GM18907 (cell line): ENCODE results near the gene AGO3.
"Not testable (repeated sequence)": the region's sequence is repeated elsewhere in the genome, so short reads cannot be mapped to it uniquely, and the experiment has no call there.

Source experiments
- ATAC-seq: cut with Tn5 transposase; IDR thresholded peaks from one replicate; pipeline ENCODE4 v1.9.1; 2021; ENCODE audit warnings: mild to moderate bottlenecking, moderate library complexity; ENCODE audit not compliant: unreplicated experiment

The AGO3 gene

DNA sequence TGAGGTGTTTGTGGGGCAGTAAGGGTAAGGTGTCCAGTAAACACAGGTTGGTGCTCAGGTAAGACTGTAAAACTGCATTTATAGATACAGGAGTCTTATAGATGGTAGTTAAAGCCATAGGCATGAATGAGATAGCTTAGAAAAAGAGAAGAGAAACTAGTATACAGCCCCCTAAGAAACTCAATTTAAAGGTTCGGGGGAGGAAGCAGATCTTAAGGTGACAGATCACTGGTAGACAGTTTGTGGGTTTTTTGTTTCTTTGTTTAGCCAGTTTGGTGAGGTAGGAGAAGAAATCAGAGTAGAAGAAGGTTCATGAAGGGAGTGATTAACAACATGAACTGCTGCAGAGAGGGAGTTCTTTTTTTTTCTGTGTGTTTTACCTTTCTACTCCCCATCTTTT lies 6.1 kb upstream of the AGO3 start:
- ATAC-seq: no peak

DNA sequence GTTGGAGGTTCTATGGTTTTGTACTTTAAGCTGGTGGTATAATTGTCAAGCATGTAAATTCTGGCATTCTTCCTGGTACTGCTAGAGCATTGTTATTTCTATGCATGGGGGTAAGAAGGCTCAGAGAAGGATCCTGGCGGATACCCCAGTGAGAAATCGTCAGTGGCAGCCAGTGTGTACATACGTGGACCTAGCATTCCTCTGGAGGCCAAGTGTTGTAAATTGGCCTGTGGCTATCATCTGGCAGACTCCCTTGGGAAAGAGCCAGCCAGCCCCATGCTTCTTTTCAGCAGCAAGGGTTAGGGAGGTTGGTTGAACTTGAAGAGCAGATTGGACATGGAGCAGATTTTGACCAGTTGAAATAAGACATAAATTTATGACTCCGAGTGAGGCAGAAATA lies 5.2 kb upstream of the AGO3 start:
- no peak for ATAC-seq

DNA sequence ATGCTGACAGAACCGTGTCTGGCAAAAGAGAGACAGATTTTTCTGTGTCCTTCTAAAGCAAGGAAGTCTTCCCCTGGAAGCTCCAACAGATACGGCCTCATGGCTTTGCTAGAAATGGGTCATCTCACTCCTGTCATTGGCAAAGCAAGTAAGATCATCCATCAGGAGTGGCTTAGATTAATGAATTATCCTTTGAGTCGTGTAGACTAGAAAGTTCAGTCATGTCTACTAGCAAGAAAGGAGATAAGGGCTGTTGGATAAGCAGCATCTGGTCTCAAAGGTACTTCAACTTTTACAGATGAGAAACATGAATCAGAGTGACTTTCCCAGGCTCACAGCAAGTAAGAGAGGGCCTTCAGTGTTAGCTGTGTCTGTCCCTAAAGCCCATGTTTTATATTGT lies 3.4 kb upstream of the AGO3 start:
- ATAC-seq: no peak

DNA sequence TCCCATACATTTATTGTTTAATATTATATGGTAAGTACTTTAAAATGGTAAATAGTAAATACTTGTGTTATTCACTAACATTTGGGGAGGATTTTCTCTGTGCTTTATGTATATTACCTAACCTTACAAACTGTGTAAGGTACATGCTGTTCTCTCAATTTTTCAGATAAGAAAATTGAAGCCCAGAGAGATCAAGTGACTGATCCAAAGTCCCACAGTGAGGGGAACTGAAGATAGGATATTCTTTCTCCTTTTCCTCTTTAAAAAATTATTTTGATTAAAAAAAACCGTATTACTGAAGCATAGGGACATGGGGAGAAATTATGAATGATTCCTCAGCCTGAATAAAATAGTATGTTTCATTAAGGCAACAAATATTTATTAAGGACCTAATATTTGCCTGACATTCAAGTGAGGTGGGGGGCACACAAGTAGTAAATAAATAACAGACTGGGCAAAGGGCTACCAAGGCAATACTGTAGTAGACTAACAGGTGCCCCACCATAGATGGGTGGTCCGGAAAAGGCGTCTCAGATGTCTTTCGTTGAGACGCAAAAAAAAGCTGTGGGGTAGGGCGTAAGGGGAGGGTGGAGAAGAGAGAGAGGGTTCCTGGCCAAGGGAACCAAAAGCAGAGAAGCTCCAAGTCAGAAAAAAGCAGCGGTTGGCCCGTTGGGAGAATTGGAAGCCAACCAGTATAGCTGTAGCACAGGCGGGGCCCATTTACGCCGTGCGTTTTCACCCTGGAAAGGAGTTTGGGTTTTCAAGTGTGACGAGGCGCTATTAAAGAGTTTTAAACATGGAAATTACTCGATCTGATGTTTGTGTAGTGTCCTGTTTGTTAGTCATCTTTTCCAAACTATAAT lies 944 bp upstream of the AGO3 start:
- peak; percentile 3 for ATAC-seq

DNA sequence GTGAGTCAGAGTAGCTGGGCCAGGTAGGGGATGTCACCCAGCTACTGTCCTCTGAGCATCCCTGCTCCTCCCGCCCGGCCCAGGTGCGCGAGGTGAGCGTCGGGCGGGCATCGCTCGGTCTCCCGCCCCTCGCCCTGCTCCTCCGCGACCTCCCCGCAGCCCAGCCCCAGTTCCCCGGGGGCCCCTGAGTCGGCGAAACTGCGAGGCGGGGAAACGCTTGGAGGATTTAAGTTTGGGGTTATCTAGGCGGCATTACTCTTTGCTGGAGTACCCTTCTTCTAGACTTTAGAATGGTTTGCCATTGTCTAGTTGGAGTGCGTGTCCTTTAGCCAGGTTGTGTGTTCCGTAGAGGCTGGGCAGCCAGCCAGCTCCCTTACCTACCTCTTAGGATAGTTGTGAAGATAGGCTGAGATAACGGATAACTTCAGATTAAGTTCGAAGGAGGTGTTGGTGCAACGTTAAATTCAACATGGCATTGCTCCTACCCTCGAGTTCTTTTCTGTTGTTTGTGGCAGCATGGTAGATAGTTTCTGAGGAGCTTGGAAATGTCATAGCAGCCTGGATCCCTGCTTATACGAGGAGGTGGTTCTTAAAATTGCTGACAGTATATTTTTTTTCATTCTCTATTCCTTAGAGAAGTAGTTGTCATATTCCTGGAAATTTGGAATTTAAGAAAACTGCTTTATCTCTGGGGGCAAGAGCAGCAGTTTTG lies 697 bp downstream of the AGO3 start:
- ATAC-seq: peak; percentile 32

DNA sequence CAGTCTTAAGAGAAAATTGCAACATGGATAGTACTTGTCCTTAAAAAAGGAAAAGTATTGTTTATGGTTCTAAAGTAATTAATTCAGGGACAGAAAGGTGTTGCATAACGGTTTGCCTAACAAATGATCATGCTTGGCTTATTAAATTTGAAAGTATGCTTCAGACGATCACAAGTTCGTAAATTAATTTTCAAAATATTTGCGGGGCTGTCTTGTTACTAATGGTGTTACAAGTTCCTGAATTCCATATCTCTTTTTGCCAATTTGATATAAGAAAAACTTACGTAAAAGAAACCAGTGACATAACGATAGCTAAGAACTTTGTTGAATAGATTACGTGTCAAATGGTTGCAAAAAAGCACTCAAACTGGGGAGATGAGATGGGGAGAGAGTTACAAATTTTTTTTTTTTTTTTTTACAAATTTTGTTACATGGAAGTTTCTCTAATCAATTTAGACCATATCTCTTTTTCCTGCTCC lies 1.3 kb downstream of the AGO3 start:
- no peak for ATAC-seq

DNA sequence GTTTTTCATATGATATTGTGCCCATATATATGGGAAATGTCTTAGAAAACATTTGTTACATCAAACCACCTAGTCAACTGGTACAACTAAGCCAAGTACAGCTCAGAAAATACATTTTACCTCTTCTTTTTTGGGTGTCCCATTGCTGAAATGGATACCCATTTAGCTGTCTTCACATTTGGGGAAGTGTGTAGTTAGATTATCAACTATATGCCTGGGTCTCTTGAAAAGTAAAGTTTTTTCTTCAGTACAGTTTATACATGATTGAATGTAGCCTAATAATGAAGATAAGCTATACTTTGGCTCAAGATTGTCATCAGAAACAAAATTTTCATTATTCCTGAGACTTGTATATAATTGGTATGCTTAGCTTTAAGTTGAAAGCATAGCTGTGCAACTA lies 2.0 kb downstream of the AGO3 start:
- no peak for ATAC-seq

DNA sequence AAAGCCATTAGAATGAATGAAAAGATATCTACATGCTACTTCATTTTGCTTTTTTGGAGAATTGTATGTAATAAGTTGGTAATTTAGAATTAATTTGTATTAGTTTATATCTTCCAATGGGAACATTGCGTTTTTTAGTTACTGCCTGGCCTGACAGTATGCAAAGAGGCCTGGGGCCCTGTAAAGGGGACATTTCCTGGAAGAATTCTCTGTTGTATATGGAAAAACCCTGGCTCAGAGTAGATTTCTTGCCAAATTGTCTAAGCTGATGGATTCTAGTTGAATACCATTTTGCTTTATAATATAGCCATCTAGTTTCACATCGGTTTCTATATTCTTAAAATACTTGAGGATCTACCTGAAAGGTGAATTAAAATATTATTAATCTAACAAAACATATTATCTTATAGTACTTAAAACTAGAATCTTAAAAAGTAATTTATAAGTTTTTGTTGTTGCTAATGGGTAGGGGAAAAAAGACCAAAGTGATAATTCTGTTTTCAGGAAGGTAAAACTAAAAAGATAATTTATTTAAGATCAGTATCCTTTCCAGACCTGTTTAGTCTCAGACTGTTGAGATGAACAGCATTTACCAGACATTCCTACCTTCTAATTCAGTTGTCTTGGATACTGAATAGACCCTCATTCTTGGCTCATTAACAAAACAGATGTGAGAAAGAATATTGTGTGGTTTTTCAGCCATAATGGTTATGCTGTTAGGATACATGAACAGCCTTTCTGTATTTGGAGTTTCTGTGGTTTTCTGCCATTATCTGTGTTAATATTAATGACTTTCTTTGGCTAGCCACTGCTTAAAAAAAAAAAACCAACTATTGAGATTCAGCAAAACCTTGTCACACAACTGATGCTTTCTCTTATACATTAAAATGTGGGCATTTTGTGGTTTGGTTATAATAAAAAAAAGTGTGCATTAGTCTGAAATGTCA lies 4.8 kb downstream of the AGO3 start:
- ATAC-seq: no peak

DNA sequence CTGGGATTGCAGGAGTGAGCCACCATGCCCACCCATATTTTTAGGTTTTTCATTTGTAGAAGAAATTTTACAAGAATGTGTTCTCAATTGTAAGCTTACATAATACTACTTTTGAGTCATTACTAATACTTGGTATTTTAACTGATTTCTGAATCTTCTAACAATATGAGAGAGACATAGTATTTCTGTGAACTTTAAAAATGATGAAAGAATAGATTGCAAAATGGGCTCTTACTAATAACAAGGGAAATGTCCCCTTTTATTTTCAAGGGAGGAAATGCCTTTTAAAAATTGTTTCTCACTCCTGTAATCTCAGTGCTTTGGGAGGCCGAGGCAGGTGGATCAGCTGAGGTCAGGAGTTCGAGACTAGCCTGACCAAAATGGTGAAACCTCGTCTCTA lies 5.9 kb downstream of the AGO3 start:
- ATAC-seq: no peak

DNA sequence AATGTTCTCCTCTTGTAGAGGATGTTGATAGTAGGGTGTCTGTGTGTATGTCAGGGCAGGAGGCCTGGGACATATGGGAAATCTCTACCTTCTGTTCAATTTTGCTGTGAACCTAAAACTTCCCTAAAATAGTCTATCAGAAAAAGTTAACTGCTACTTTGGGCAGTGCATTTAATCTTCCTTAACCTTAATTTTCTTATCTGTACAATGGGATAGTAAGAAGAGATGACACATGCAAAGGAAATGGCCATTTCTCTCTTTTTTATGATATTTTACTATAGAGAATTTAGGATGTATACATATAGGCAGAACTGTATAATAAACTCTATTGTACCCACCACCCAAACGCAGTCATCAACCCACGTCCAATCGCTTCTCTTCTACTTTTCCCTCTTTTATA lies 8.6 kb downstream of the AGO3 start:
- no peak for ATAC-seq

DNA sequence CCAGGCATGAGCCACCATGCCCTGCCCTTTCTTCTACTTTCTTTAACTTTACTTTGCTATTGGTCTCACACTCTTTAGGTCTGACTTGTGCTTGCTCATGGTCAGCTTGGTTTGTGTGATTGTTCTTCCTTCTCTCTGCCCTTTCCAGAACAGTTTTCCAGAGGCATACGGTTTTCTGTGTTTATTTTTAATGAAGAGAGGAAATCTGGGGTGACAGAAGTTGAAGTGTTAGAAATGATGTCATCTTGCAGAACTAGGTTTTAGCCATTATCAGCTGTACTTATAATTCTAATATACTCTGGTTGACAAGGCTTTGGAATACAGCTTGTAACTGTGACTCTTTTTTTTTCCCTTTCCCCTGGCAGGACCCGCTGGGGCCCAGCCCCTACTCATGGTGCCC lies 14.4 kb downstream of the AGO3 start:
- ATAC-seq: no peak

DNA sequence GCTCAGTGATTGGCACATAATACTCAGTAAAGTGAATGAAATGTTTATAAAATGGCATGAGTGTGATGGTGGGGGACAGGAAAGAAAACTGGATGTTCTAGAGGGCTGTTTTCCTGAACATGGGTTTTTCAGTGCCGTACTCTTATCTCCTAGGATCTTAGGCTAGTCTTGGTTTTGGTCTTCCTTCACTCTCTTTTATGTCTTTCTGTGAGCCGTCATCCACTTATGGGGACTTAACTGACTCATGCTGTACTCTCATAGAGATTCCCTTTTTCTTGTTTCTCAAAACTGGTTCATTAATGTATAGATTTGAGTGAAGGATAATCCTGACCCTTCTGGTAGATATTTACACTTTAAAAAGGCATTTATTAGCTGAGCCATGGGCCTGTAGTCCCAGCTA lies 16.6 kb downstream of the AGO3 start:
- ATAC-seq: no peak

DNA sequence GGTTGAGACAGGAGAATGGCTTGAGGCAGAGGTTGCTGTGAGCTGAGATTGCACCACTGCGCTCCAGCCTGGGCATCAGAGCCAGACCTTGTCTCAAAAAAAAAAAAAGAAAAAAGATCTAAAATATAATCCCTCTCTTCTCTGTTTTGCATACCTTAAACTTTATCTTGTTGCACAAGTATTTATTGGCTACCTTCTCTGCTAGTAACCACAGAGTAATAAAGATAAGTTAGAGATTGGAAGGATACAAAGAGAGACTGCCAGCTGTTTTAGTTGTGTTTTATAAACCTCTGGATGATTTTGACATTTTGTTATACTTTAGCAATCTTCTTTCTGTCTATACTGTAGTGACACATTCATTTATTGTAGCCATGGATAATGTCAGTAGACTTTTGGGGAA lies 27.7 kb downstream of the AGO3 start:
- no peak for ATAC-seq

DNA sequence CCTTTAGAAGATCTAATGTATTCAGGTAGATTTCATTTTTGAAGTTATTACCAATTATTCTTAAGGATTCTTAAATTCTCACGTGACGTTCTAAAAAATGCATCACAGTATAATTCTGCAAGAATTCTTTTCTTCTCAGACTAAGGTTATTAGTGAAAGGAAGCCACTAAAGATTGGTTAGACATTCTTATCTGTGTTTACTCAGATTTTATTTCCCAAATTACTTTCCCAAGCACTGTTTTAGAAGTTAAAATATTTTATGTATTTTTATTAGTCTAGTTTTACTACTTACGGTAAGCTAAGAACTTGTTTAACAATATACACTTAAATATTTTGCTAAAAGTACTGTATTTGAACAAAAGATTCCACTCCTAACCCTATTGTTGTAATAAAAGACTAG lies 28.4 kb downstream of the AGO3 start:
- ATAC-seq: no peak

DNA sequence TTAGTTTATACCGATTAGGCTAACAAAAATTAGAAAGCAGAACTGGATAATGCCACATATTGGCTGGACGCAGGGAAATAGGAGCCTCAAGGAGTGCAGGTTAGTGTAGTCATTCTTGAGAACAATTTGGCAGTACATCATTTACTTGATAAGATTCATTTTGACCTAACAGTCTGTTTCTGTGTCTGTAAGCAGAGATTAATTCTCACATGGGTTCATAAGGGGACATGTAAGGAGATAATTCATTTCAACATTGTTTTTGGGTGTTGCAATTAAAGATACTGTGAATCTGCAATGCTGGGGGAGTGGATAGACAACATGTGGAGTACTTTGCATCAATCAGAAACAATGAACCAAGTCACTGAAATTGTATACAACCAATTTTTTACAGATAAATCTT lies 32.0 kb downstream of the AGO3 start:
- no peak for ATAC-seq

DNA sequence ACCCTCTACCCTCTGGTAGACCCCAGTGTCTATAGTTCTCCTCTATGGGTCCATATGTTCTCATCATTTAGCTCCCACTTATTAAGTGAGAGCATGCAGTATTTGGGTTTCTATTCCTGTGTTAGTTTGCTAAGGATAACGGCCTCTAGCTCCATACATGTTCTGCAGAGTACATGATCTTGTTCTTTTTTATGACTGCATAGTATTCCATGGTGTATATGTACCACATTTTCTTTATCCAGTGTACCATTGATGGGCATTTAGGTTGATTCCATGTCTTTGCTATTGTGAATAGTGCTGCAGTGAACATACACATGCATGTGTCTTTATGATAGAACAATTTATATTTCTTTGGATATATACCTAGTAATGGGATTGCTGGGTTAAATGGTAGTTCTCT lies 33.4 kb downstream of the AGO3 start:
- ATAC-seq: not testable (repeated sequence)

DNA sequence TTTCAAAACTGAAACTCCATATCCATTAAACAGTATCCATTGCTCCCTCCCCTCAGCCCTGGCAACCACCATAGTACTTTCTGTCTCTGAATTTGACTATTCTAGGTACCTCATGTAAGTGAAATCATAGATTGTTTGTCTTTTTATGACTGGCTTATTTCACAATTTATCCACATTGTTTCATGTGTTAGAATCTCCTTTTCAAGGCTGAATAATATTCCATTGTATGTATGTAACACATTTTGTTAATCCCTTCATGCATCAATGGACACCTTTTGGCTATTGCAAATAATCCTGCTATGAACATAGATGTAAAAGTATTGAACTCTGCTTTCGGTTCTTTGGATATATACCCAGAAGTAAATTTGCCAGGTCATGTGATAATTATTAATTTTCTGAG lies 37.5 kb downstream of the AGO3 start:
- no peak for ATAC-seq

DNA sequence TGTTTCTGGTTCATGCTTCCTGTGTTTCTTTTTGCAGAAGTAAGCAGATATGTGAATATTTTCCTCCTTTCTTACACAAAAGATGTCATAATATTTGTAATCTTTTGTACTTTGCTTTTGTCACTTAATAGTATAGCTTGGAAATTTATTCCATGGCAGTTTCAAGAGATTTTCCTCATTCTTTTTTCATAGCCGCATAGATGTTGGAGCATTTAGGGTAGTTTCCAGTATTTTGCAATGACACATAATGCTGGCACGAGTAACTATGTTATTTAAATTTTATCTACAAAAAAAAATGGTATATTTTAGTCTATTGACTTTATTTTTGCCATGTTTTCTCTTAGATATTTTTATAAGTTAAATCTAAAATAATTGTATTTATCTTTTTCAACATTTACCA lies 40.7 kb downstream of the AGO3 start:
- ATAC-seq: no peak

DNA sequence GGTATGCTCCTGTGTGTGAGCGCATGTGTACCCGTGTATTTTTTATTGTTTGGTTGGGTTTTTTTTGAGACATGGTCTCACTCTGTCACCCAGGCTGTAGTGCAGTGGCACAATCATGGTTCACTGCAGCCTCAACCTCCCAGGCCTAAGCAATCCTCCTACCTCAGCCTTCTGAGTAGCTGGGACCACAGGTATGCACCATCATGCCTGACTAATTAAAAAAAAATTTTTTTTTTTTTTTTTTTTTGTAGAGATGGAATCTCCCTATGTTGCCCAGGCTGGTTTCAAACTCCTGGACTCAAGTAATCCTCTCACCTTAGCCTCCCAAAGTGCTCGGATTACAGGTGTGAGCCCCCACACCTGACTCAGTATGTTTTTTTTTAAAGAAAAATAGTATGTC lies 41.7 kb downstream of the AGO3 start:
- not testable (repeated sequence) for ATAC-seq

DNA sequence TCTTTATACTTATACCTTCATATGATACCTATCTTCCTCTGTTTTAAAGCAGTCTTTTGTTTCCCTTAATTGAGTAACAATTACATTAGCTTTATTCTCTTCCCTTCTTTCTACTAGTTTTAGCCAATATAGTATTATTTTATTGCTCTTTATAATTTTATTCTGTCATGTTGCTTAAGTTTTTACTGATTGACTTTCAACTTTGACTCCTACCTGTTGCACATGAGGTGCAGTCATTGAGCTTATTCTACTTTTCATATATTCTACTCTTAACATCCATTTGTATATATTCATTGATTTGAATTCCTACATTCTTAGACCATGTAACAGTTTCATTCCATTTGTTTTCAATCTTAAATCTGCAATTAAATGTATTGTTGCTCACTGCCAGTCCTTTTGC lies 49.2 kb downstream of the AGO3 start:
- ATAC-seq: no peak

DNA sequence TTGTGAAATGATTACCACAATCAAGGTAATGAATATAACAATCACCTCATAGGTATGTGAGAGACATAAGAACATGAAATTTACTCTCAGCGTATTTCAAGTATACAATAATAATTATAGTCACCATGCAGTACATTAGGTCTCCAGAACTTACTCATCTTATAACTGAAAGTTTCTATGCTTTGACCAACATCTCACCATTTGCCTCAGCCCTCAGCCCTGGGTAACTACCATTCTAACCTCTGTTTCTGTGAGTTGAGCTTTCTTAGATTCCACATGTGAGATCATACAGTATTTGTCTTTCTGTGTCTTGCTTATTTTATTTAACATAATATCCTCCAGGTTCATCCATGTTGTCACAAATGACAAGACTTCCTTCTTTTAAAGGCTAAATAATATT lies 57.3 kb downstream of the AGO3 start:
- no peak for ATAC-seq
